Colon (tissue), 2 donors: ENCODE measurements around the gene VSIG2.

ENCODE experiments used
- FAIRE-seq: peaks from 2 replicates; lab custom pipeline; 2012; peaks lifted over from hg19 to GRCh38; lab: Jason Lieb, UNC
- donor health status: control.
- donor health status: control.

The VSIG2 gene

DNA sequence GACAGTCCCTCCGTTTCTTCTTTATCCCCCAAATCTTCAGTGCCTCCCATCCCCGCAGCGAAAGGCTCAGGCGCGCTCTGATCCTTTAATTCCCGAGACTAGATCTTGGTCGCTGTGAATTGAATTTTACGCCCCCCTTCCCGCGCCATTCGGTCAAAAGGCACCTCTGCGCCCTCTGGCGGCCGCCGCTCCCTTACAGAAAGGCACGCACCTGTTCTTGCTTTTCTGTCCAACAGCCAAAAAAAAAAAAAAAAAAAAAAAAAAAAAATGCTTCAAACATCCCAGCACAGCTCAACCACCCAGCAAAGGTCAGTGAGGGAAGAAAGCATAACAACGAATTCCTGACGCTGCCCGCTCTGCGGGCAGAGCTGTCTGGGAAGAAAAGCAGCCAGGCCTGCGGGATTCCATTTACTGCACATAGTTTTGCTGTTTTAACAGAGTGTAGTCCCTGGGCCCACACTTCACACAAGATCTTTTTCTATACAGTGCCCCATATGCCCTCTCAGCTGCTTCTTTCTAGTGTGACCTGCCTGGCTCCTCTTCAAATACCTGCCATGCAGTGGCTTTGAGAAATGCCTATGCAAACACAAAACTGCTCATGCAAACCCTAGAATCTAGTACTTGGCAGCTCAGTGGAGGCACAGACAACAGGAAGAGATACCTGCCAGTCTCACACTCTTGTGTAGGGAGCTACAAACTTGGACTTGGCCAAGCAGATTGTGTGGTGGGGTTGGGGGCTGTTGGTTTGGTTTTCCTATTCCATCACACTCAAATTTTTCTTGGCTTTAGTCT is 11.3 kb upstream of the VSIG2 start:
- FAIRE-seq: no peak

DNA sequence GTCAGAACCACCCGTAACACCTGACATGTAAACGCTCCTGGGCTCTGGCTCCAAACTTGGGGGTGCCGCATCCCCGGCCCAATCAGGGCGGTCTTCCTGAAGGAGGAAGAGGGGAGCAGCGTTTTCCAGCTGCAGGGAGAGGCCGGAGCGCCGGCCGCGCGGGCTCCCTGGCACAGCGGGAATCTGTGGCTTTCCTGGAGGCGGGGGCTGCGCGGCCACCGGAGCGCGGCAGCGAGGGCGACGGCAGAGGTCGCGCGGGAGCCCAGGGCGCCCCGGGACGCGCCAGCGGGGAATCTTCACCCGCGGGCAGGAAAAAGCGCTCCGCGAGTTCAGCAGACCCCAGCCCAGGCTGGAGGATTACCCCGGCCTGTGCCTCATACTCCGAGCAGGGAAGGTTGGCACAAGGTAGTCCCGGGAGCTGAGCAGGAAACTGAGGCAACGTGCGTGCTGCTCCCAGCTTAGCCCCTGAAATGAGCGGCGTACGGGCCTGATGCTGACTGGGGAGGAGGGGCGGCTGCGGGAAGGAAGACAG is 10.6 kb upstream of the VSIG2 start:
- no peak for FAIRE-seq

DNA sequence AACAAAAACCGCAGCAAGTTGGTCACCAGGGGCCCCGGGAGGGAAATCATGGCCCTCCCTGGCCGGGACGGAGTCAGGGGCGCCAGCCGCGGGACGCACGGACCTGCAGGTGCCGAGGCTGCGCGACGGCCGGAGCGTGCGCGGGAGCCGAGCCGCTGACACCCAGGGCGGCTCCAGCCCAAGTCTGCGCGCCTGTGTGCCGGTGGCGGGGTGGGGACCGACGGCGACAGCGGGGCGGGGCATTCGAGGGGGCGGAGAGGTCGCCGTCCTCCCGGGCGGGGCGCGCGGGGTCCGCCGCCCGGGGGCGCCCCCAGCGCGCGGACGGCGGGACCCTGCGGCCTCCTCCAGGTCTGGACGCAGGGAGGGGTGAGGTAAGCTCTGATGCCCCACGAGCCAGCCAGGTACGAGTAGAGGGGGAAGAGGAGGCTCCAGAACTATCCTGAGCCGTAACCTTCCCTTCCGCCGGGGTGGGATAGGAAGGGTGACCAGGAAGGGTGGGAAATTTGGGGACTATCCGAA is 10.1 kb upstream of the VSIG2 start, which contains the start of gene ESAM:
Gene ESAM, minus strand, starts transcription at position 186 of the 519 bp plus-strand sequence. Its CDS starts 136 bp downstream, at position 50.
- no peak for FAIRE-seq

DNA sequence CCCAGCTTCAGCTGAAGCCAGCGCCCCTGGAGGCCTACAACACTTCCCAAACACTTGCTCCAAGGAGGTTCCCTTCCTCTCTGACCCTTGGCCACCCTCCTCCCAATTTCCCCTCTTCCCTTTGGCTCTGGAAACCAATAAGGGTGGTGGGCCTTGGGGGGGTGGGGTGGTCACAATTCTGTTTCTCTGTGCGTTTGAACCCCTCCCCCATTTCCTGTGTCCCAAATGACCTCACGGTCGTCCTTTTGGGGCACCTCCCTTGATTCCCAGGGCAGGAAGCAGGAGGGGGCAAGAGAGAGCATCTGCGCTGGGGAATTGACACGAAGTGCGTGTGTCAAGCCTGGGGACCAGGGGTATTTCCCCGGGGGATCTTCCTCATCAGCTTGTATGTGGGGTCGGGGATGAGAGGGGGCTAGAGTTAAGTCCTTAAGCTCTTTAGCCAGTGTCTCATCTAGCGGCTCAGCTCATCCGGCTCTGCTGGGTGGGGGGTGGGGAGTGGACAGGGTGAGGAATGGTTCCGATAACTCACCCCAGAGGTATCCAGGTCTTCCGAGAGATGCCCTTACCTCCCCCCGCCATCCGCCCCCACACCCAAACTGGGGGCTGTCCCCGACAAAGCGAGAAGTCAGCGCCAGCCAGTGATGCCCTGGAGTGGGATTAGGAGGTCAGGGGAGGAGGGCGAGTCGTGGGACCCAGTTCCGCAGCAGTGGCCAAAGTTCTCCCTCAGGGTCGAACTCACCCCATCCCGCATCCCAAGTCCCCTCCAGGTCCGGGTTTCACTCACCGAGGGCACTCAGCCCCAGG is 9.4 kb upstream of the VSIG2 start:
- FAIRE-seq: no peak

DNA sequence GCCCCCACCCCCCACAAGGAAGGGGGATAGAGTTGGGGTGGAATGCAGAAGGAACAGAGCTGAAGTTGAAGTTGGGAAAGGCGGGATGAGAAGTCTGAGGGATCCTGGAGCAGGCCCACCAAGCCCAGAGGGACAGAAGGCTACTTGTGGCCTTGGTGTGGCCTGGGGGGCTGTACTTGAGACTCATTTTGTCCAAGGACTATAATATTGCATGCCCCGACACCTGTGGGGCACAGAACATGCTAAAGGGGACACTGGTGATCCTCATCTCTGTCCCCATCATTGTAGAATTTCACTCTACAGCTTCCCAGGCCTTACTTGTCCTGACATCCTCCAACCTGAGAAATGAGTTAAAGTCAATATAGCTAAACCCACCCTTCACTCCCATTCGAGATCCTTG is 8.8 kb upstream of the VSIG2 start:
- FAIRE-seq: no peak

DNA sequence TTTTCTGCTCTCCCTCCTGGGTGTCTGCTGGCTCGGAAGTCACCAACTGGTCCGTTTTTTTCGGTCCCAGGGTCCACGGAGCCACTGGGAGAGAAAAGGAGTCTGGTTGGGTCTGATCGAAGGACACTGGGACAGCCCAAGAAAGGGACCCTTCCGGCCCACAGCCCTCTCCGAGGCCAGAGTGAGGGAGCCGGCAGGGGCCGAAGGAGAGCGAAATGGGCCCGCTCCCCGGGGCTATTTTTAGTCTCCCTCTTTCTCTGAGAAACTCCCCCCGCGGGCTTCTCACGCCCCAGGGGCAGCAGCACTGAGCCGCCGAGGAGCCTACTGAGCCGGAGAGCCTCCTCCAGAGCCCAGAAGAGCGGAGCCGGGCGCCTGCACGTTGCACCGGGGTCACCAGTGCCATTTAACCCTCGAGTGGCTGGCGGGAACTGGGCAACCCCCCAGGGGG is 8.2 kb upstream of the VSIG2 start:
- FAIRE-seq: no peak

DNA sequence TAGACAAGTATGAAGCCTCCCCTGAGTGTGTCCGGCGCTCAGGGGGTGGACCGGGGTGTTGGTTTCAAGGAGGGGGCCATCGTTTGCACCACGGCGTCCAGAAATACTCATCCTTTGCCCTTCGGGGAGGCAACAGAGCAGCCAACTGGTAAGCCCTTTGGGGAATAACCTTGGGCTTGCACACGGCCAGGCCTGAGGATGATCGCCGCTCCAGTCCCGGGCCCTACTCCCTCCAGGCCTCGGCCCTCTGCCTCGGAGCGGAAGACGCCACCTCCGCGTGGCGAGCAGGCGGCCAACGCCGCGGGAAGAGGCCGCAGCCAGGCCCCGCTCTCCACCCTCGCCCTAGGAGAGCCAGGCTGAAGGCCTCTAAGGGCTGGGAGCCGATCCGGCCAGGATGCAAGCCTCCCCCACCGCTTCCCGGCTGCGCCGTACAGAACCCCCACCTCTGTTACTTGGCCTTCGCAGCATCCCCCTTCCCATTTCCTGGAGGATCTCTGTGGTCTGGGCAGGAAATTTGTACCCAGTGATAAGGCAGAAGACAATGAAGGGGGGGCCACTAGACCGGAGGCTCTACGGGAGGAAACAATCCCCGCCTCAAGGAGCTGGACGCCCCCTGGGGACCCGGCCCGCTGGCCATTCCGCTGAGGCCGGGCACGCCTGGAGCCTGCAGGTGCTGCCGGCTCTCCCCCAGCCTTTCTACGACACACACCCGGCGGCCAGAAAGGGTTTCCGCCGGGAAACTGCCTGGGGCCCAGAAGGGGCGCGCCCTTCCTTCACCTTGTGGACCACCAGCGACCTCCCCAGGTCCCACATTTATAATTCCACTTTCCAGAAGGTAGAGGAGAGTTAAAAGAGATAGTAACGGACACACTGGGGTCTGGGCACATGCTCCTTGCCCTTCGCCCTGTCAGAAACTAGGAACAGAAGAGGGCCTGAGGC is 7.5 kb upstream of the VSIG2 start:
- no peak for FAIRE-seq

DNA sequence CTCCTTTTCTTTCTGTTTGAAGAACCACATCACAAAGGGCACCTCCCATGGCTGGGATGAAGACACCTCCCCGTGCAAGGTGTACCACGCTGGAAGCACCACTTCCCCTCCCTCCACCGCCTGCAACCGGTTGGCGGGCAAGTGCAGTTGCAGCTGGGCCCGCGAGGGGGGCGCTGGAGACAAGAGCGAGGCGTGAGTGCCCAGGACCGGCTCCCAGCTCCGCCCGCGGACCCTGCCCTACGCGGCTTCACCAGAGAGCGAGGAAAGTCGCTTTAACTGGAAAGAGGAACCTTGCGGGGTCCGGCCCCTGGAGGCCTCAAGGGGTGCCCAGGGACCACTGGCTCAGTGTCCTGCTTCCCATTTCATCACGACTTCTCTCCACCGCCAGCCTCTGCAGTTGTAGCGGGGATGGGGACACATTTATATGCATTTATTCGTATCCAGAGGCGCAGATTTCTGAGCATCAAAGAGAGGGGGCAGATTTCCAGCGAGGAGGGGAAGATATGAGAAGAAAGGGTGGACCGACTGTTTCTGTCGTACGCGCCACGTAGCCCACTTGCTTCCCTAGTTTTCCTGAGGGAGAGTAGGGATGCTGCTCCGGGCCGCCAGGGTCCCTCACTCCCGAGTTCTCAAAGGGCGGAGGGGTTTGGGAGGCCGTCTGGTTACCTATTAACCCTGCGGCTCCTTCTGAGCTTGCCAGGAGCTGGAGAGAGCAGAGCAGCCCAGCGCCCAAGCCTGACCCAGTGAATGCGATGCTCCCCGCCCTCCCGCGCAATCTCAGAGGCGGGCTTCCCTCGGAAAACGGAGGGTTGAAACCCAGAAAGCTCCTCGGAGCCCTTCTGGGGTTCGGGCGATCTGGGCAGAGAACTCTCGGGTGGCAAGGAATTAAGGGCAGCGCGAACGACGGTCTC is 6.6 kb upstream of the VSIG2 start:
- no peak for FAIRE-seq

DNA sequence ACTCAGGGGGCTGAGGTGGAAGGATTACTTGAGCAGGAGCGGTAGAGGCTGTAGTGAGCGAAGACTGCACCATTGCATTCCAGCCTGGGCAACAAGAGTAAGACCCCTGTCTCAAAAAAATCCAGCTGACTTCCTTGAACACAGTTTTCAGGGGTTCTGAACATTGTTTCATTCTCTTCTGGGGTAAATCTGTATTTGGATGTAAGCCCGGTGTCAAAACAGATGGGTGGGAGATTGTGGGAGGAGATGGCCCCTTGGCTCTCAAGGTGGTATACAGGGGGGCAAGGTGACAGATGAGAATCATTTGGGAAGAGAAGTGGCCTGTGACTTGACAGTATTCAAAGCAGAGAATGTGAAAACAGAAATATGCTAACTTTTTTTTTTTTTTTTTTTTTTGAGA is 5.3 kb upstream of the VSIG2 start:
- FAIRE-seq: no peak

DNA sequence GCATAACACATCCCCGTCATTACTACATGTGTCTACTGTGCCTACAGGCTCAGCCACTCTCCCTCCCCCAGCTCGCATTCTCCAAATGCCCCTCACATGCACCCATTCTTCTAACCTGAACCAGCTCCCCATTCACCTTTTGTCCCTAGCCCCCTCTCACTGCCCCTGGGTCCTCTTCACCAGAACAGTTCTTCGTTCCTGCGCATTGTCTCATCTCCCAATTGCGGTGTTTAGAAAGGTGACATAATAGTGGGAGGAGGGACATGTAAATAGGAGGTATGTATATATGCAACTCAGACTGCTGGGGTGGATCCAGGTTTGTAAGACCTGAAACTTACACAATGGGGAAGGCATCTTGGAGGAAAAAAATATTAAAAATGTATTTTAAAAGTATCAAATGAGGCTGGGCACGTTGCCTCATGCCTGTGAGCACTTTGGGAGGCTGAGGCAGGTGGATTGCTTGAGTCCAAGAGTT is 4.7 kb upstream of the VSIG2 start:
- no peak for FAIRE-seq

DNA sequence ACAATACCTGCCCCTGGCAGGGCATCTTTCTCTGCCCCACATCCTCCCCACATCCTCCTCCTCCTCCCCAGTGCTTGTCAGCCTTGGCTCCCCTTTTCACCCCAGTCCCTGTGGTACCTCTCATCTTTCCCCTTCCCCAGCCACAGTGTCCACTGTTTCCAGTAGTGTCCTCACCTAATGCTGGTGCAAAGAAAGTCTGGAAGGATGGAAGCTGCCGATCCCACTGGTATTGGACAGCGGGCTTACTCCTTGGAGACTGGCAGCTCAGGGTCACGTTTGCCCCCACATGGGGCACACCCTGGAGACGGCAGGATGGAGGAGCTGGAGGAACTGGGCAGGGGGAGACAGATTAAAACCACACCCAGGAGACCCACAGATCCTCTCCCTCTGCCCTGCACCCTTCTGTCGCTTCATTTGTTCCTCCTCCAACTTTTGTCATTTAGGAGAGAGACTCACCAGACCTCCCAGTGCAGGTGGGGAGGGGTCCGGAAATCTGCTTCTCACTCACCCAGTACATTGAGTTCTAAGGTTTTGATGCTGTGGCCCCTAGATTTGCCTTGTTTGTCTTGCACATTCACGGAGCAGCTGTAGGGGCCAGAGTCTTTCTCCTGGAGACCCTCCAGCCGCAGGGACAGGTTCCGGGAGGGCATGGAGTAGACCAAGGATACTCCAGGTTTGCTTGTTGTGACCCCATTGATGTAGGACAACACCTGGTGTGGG is 4.1 kb upstream of the VSIG2 start:
- no peak for FAIRE-seq

DNA sequence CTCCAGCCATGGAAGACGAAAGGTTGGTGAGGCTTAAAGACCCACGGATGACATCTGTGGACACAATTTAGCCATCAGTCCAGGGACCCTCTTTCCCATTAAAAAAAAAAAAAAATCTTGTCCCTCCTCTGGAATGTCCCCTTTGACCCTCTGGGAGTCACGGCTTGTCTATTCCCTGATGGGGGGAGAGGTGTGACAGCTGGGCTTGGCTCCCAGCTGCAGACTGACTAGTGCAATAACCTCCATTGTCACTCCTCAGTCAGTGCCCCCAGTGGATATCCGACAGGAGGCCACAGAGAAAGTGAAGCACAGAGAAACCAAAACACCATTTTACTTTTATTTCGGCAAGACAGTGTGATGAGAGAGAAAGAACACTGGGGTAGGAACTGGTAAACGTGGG is 2.7 kb upstream of the VSIG2 start:
- FAIRE-seq: no peak

DNA sequence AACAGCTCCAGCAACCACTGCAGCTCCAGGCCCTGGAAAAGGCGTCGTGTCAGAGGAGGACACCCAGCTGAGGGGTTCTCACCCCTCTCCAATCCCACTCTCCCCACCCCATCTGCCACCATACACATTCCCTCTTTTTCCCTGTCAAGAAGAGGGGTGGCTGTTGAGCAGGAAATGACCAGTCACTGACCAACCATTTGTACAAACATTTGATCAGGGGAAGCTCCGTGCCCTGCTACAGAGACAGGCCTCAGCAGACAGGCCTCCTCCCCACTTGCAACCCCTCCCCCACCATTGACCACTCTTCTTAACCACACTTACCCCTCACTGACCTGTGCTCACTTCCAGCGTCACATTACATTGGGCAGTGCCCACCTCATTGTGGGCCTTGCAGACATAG is 2.3 kb upstream of the VSIG2 start:
- no peak for FAIRE-seq

DNA sequence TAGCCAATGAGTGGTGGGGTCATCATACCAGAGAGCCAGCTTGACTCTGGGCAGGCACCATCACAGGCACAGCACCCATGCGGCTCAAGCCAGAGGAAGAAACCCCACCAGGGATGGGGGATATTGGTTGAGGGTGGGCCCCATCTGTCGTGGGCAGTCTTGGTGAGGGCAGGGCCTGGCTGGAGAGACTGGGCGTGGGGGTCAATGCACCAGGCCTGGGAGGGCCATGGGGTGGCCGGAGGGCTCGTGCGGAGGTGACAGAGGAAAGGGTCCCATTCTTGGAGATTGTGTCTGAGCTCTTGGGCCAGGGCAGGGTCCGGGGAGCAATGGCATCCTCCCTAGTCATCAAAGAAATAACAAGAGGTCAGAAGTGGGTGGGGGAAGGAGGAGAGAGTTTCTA is 1.6 kb upstream of the VSIG2 start:
- FAIRE-seq: no peak

DNA sequence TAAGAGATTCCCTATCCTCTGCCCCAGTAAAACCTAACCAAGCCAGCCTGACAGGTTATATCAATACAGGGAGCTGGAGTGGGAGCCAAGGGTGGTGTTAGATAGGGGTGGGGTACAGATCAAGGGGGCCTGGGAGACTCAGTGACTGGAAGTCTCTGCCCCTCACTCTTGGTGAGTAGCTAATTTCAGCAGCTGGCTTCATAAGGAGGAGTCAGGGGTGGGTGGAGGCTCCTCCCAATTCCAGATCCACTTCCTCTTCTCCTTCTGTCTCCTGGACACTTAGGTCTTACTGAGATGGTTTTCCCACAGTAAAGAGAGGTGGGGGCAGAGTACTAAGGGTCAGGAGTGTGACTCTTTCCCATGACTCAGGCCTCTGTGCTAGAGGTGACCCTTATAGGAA is 1.1 kb upstream of the VSIG2 start:
- no peak for FAIRE-seq

DNA sequence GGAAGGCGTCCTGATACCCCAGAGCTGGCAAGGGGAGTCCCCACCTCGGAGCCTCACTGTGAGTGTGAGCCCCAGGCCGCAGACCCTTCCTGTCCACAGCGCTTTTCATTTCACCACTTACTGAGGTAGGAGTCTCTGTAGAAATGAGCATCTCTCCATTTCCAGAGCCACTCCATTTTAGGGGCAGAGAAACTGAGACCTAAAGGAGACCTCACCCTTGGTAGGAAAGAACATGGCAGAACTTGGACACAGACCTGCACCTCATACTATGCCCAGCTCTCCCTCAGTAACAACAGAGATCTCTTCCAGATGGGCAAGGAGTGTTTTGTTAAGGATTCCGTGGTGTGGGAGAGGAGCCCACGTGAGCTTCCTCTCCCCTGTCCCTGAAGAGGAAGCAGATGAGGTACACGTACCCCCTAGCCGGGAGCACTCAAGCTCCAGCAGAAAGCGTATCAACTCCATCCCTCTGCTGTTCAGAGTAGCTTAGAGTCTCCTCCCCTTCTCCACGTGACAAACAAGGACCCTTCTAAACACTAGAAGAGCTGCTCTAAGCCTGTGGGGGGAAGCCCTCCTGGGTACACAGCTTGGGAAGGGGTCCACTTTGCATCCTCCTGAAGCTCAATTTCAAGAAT is 532 bp upstream of the VSIG2 start:
- no peak for FAIRE-seq

DNA sequence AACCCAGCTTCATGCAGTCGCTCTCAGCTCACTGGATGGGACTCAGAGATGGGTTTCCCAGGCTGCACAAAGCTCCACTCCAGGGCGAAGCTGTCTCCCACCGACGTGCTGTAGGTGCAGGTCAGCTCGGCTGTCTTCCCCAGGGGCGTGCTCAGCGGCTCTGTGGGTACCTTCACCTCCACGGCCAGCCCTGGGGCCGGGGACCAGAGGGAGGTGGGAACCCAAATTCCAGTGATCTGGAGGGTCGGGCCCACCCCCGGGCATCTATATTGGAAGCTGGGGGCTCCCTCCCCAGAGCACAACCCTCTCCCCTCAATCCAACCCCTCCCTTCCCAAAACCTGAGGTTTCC is 689 bp downstream of the VSIG2 start:
- FAIRE-seq: no peak

DNA sequence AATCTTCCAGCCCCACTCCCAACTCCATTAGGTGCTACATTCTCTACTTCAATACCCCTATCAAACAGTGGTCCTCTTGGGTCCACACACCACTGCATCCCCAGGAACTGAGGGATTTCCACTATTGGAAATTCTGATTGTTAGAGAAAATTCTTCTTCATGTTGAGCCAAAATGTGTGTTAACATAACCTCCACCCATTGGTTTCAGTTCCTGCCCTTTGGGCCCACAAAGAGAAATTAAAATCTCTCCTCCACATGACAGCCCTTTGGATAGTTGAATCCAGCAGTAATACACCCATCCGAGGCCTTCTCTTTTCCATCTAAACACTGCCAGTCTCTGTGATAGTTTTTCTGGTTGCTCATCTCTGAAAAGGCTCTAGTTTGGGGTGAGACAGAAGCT is 2.1 kb downstream of the VSIG2 start:
- FAIRE-seq: no peak
